ENCODE measurements around the gene ADRM1. TPM values are rescaled to one million over a fixed set of nuclear protein-coding genes. Genes with fewer than 3 reads are reported as not detected.
A peak's percentile ranks its signal among the peaks of the same experiment; 100 is the strongest.

Gene ADRM1
- total and polyA plus RNA-seq, 3 experiments from 2014 or later, result 101 to 166 (median 159) TPM

DNA sequence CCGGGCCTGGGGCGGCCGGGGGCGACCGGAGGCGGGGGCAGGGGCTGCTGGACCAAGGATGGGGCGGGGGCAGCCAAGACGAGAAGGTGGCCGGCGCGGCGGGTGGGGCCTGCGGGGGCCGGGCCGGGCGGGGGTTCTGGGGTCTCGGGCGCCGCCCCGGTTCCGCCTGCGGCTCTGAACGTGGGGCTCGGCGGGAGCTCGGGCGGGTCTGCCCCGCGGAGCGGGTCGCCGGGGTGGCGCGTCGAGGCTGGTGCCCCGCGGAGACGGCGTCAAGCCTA lies 204 bp downstream of the ADRM1 start:
- Histone ChIP-seq H3K36me3 (ENCODE audit: insufficient read depth, low read length) (peaks cover 11% of the 10 kb centered on the region), H3K27me3 (ENCODE audit: insufficient read depth, low read length, poor library complexity, severe bottlenecking) (no peaks in the 10 kb centered on the region), H3K9me3 (ENCODE audit: low read length) (no peaks in the 10 kb centered on the region), H3K4me3 (ENCODE audit: low read length) (peak overlapping the region; percentile 83), H3K4me1 (ENCODE audit: insufficient read depth, low read length) (peaks cover 26% of the 10 kb centered on the region), H3K27ac (ENCODE audit: low read depth, low read length) (peak overlapping the region; percentile 64)
- Mint-ChIP-seq H3K4me3 (peak overlapping the region; percentile 90 to 98 (median 94)), H3K27ac (peak overlapping the region in 5 of 8 donors; percentile 29 to 98 (median 89)), H3K27me3 (no peaks in the 10 kb centered on the region), H3K4me1 (peaks cover 27 to 31% (median 31%) of the 10 kb centered on the region in 3 donors), H3K36me3 (peaks cover 0 to 45% (median 2%) of the 10 kb centered on the region in 3 donors), H3K9me3 (no peaks in the 10 kb centered on the region)
- CTCF ChIA-PET, result interaction anchor here (1.6 kb wide), 1 partner anchor 84 kb away, joined by 5 read pairs; the partner anchor contains the start of gene RPS21
- no peak for DNase-seq
- POLR2A ChIA-PET, result no interaction called here

GRCh38 chr20:62303340-62304226 lies 786 bp downstream of the ADRM1 start:
- Histone ChIP-seq H3K4me3 (ENCODE audit: low read length) (peak overlapping the region; percentile 83), H3K4me1 (ENCODE audit: insufficient read depth, low read length) (peaks cover 26% of the 10 kb centered on the region), H3K27ac (ENCODE audit: low read depth, low read length) (peak overlapping the region; percentile 64), H3K36me3 (ENCODE audit: insufficient read depth, low read length) (peaks cover 11% of the 10 kb centered on the region), H3K27me3 (ENCODE audit: insufficient read depth, low read length, poor library complexity, severe bottlenecking) (no peaks in the 10 kb centered on the region), H3K9me3 (ENCODE audit: low read length) (no peaks in the 10 kb centered on the region)
- Mint-ChIP-seq H3K4me1 (peaks cover 27 to 31% (median 31%) of the 10 kb centered on the region in 3 donors), H3K36me3 (peaks cover 0 to 51% (median 2%) of the 10 kb centered on the region in 3 donors), H3K27ac (peak overlapping the region; percentile 47 to 95 (median 86)), H3K27me3 (no peaks in the 10 kb centered on the region), H3K4me3 (peak overlapping the region; percentile 87 to 93 (median 89)), H3K9me3 (no peaks in the 10 kb centered on the region)
- peak in 1 of 5 donors; percentile 11 for DNase-seq
- CTCF ChIA-PET, result interaction anchor here (1.6 kb wide), 1 partner anchor 83 kb away, joined by 5 read pairs; the partner anchor contains the start of gene RPS21
- POLR2A ChIA-PET, result no interaction called here

- peak overlapping the region; percentile 87 to 93 (median 89) for H3K4me3 Mint-ChIP-seq
- no peak for DNase-seq
- Histone ChIP-seq H3K27me3 (ENCODE audit: insufficient read depth, low read length, poor library complexity, severe bottlenecking) (no peaks in the 10 kb centered on the region), H3K9me3 (ENCODE audit: low read length) (no peaks in the 10 kb centered on the region), H3K27ac (ENCODE audit: low read depth, low read length) (peak overlapping the region; percentile 64), H3K4me1 (ENCODE audit: insufficient read depth, low read length) (peaks cover 26% of the 10 kb centered on the region), H3K4me3 (ENCODE audit: low read length) (peak overlapping the region; percentile 83), H3K36me3 (ENCODE audit: insufficient read depth, low read length) (peaks cover 11% of the 10 kb centered on the region)
- peak overlapping the region in 7 of 8 donors; percentile 51 to 95 (median 84) for H3K27ac Mint-ChIP-seq
- H3K36me3 Mint-ChIP-seq, result peaks cover 0 to 57% (median 2%) of the 10 kb centered on the region in 3 donors
- no peaks in the 10 kb centered on the region for H3K27me3 Mint-ChIP-seq
- H3K4me1 Mint-ChIP-seq, result peaks cover 27 to 31% (median 31%) of the 10 kb centered on the region in 3 donors
- ChIA-PET CTCF (interaction anchor here (1.1 kb wide), 1 partner anchor 78 kb away, joined by 3 read pairs; no protein-coding TSS in a partner anchor), POLR2A (no interaction called here)
- no peaks in the 10 kb centered on the region for H3K9me3 Mint-ChIP-seq
Measured at GRCh38 chr20:62304331-62305148, 1.7 kb downstream of the ADRM1 start.

DNA sequence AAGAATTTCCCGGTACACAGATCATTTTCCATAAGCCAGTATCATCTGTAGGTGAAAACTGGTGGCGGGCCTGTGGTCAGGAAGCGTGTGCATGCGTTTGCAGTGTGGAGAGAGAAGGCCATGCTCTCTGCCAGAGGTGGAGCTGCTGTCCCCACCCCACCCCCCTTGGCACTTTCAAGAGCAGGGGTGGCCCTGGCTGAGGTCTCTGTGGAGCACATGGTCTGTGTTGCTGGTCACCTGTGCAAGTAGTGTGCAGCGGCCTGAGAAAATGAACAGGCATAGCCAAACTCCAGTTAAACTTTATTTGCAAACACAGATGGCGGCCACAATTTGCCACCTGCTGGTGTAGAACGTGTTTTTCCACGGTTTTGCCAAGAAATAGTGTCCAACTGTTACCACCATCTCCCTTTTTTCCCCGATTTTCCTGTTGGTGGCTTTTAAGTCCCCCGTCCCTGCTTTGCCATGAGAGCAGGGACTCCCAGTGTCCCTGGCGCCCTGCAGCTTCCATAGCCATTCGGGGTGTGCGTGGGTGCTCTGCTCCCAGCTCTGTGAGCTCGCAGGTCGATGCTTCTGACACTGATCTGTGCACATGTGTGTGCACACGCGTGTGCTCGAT lies 2.5 kb downstream of the ADRM1 start:
- ChIA-PET CTCF (interaction anchor here (0.9 to 1.1 kb wide), 2 partner anchors 40 to 77 kb away, joined by 3 to 4 read pairs; no protein-coding TSS in a partner anchor), POLR2A (no interaction called here)
- DNase-seq, result no peak
- peaks cover 27 to 31% (median 31%) of the 10 kb centered on the region in 3 donors for H3K4me1 Mint-ChIP-seq
- no peaks in the 10 kb centered on the region for H3K9me3 Mint-ChIP-seq
- H3K36me3 ChIP-seq (ENCODE audit: insufficient read depth, low read length), result peaks cover 11% of the 10 kb centered on the region
- H3K4me1 ChIP-seq (ENCODE audit: insufficient read depth, low read length), result peaks cover 26% of the 10 kb centered on the region
- no peaks in the 10 kb centered on the region for H3K27me3 ChIP-seq (ENCODE audit: insufficient read depth, low read length, poor library complexity, severe bottlenecking)
- H3K27me3 Mint-ChIP-seq, result no peaks in the 10 kb centered on the region
- H3K4me3 ChIP-seq (ENCODE audit: low read length), result peak overlapping the region; percentile 39
- H3K27ac ChIP-seq (ENCODE audit: low read depth, low read length), result no peak overlapping the region
- H3K4me3 Mint-ChIP-seq, result peak overlapping the region; percentile 87 to 93 (median 89)
- H3K9me3 ChIP-seq (ENCODE audit: low read length), result no peaks in the 10 kb centered on the region
- peaks cover 0 to 57% (median 2%) of the 10 kb centered on the region in 3 donors for H3K36me3 Mint-ChIP-seq
- peak overlapping the region in 2 of 8 donors; percentile 54 to 66 for H3K27ac Mint-ChIP-seq

DNA sequence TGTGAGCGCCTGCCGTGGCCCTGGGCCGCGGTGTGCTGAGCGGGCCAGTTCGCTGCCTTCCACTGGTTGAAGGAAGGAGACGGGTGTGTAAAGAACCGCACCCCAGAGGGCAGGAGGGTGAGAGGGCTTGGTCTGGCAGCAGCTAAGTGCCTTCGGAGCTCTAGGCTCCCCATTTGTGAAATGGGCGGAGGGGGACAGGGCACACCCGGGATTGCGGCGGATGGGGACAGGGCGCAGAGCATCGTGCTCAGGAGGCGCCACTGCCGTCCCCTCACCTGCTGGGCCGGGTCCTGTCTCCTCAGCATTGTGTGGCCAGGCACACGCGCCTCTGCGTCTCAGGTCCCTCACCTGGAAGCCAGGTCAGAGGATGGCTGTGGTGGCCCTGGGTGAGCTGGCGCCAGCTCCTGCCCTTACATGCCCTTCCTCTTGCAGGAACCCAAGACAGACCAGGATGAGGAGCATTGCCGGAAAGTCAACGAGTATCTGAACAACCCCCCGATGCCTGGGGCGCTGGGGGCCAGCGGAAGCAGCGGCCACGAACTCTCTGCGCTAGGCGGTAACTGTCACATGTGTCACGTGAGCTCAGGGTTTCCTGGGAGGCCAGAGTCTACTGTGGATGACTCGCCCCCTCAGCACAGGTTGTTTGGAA lies 3.1 kb downstream of the ADRM1 start:
- H3K27me3 ChIP-seq (ENCODE audit: insufficient read depth, low read length, poor library complexity, severe bottlenecking), result no peaks in the 10 kb centered on the region
- Mint-ChIP-seq H3K27ac (peak overlapping the region in 1 of 8 donors; percentile 76), H3K9me3 (no peaks in the 10 kb centered on the region), H3K4me1 (peaks cover 27 to 31% (median 31%) of the 10 kb centered on the region in 3 donors), H3K4me3 (peak overlapping the region; percentile 41 to 93 (median 68)), H3K36me3 (peaks cover 0 to 57% (median 2%) of the 10 kb centered on the region in 3 donors), H3K27me3 (no peaks in the 10 kb centered on the region)
- no peak for DNase-seq
- H3K9me3 ChIP-seq (ENCODE audit: low read length), result no peaks in the 10 kb centered on the region
- H3K4me3 ChIP-seq (ENCODE audit: low read length), result no peak overlapping the region
- CTCF ChIA-PET, result interaction anchor here (0.9 to 1.1 kb wide), 2 partner anchors 40 to 77 kb away, joined by 3 to 4 read pairs; no protein-coding TSS in a partner anchor
- peaks cover 26% of the 10 kb centered on the region for H3K4me1 ChIP-seq (ENCODE audit: insufficient read depth, low read length)
- H3K27ac ChIP-seq (ENCODE audit: low read depth, low read length), result no peak overlapping the region
- POLR2A ChIA-PET, result no interaction called here
- peaks cover 11% of the 10 kb centered on the region for H3K36me3 ChIP-seq (ENCODE audit: insufficient read depth, low read length)

GRCh38 chr20:62306414-62307187 lies 3.8 kb downstream of the ADRM1 start:
- H3K4me1 ChIP-seq (ENCODE audit: insufficient read depth, low read length), result peaks cover 26% of the 10 kb centered on the region
- CTCF ChIA-PET, result interaction anchor here (0.9 kb wide), 1 partner anchor 41 kb away, joined by 4 read pairs; no protein-coding TSS in a partner anchor
- H3K27me3 Mint-ChIP-seq, result no peaks in the 10 kb centered on the region
- H3K9me3 ChIP-seq (ENCODE audit: low read length), result no peaks in the 10 kb centered on the region
- peaks cover 0 to 57% (median 2%) of the 10 kb centered on the region in 3 donors for H3K36me3 Mint-ChIP-seq
- POLR2A ChIA-PET, result no interaction called here
- no peaks in the 10 kb centered on the region for H3K9me3 Mint-ChIP-seq
- H3K27ac Mint-ChIP-seq, result peak overlapping the region in 1 of 8 donors; percentile 76
- H3K4me3 ChIP-seq (ENCODE audit: low read length), result no peak overlapping the region
- peak overlapping the region in 2 of 7 donors; percentile 42 to 47 for H3K4me3 Mint-ChIP-seq
- H3K27me3 ChIP-seq (ENCODE audit: insufficient read depth, low read length, poor library complexity, severe bottlenecking), result no peaks in the 10 kb centered on the region
- DNase-seq, result no peak
- no peak overlapping the region for H3K27ac ChIP-seq (ENCODE audit: low read depth, low read length)
- peaks cover 11% of the 10 kb centered on the region for H3K36me3 ChIP-seq (ENCODE audit: insufficient read depth, low read length)
- H3K4me1 Mint-ChIP-seq, result peaks cover 22 to 31% (median 30%) of the 10 kb centered on the region in 3 donors

Measured in CD8-positive, alpha-beta memory T cell (primary cell).